Left colon (tissue), 2 donors: Measurements from ENCODE around the gene PXYLP1. TPM values are rescaled to one million over a fixed set of nuclear protein-coding genes. Genes with fewer than 3 reads are reported as not detected.

Source experiments
- ATAC-seq: fragments of 200-7000 bp; cut with Tn5 transposase; one replicate; pipeline ENCODE4 v1.9.1; 2020; ENCODE audit warnings: mild to moderate bottlenecking, moderate library complexity
- DNase-seq, 2 donors: peaks; one replicate each; pipeline ENCODE4 v3.0.0-alpha.2; 2020
- intact Hi-C, 2 donors: fragments of 100-400 bp; cut with DNase I in 1 of 2; cut with micrococcal nuclease in 1 of 2; formaldehyde crosslinking; loops; one replicate each; pipeline versions ENCODE4 v1.11.2 to v1.14.0; 2022; cut with DNase I, micrococcal nuclease
- total RNA-seq, 2 donors: library from RNA; stranded (reverse); fragmentation: NEBNext Ultra II Directional; extraction: Animal tissue kit (Norgen Biotek cat#: 25700); gene quantifications; one replicate each; pipeline ENCODE4 v1.2.1, GENCODE V29; 2021
- donor health status: DM: no; HTN: no; CAD: no.
- donor health status: DM: yes; HTN: yes; CAD: no.

PXYLP1 gene
- total RNA-seq, 2 donors from 2014 or later = 8.2 to 11.3 TPM

DNA sequence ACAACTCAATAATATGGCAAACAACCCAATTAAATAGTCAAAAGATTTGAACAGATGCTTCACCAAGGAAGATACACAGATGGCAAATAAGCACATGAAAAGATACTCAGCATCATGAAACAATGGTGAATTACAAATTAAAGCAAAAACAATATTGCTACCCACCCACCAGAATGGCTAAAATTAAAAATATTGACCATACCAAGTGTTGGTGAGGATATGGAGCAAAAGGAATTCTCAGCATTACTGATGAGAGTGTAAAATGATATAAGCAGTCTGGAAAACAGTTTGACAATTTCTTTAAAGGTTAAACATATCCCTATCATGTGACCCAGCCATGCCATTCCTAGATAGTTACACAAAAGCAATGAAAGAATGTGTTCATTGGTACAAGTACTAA, 5.7 kb upstream of the PXYLP1 start:
- intact Hi-C loops = no loop called here
- DNase-seq = no peak
- ATAC-seq = no peak

DNA sequence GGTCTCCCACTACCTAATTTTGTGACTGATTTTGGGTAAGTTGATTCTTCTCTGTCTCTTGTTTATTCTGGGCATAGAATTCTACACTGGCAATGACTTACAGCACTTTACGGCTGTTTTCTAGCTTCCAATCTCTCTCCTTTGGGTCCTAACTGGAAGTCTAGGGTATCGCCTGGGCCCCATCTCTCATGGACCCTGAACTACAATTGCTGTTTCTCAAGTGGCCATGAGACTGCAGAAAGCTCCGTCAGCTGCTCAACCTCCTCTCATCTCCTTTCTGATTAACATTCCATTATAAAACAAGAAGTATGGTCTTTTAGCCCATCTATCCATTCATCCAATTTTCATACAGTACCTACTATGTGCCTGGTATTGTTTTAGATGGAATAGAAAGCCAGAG, 4.4 kb upstream of the PXYLP1 start:
- intact Hi-C loops = no loop called here
- DNase-seq (no peak), ATAC-seq (no peak)

- ATAC-seq (no peak), DNase-seq (no peak)
- intact Hi-C loops = no loop called here
Measured at GRCh38 chr3:141227752-141228151, 3.9 kb upstream of the PXYLP1 start.

- DNase-seq (no peak), ATAC-seq (no peak)
- intact Hi-C loops = no loop called here
Measured at GRCh38 chr3:141228395-141228794, 3.2 kb upstream of the PXYLP1 start.

DNA sequence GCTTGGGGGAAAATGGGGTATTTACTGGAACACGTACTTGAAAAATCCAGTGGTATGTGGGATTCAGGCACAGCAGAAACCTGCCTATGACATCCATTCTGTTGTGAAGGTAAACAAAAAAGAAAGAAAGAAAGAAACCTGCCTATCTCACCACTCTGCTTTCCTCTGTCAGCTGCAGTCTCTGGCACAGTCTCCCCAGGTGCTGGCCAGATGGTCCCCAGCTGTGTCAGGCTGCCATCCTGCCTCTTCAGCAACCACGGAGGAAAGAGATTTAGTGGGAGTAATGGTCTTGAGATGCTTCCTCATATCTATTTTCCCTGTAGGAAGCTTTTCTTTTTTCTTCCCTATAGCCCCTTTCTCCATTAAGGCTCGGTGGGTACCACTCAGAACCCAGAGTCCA, 2.5 kb upstream of the PXYLP1 start:
- DNase-seq = no peak
- intact Hi-C loops = no loop called here
- no peak for ATAC-seq

DNA sequence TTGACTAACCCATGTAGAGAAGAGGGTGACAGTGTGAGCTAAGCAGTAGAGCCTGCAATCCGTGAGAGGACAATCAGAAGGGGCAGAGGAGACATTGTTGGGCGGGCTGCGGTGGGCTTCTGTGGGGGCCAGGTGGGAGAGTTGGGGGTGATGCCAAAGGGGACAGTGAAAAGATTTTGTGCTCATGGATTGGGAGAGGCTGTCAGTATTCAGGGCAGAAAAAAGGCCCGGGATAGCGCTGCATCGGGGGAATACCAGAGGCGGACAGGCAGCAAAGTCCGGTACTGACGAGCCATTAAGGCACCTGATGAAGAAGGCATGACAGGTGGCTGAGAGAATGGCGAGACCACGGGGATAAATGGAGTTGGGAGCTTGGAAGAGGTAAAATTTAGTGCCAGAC, 1.3 kb upstream of the PXYLP1 start:
- DNase-seq (no peak), ATAC-seq (no peak)
- intact Hi-C loops = no loop called here

GRCh38 chr3:141231952-141232823, 563 bp downstream of the PXYLP1 start:
- ATAC-seq = peak; percentile 49
- peak; percentile 40 to 65 for DNase-seq
- intact Hi-C loops = no loop called here

GRCh38 chr3:141233457-141234161, 2.0 kb downstream of the PXYLP1 start:
- intact Hi-C loops = no loop called here
- no peak for DNase-seq
- ATAC-seq = no peak

- no peak for DNase-seq
- ATAC-seq = no peak
- intact Hi-C loops = no loop called here
Measured at GRCh38 chr3:141234283-141234682, 2.7 kb downstream of the PXYLP1 start.

DNA sequence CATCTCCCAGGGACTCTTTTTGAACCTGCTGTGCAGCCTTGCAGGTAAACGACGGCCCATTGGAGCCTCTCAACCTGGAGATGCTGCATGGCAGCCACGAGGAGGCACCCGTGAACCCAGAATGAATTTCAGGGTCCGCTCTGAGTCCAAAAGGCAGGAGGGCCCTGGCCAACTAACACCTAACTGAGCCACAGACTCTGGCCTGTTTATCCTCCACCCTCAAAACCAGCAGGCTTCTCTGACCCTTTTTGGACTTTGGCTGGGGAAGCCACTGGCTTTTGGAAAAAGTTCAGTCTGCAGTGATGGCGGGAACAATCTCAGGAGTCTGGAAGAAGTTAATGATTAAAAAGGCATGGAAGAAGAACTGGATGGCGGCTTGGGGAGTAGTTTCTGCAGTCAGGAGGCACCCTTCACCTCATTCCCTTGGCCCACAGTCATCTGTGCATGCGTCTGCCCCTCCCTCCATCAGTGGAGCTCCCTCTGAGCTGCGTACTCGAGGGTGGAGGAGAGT, 4.1 kb downstream of the PXYLP1 start:
- intact Hi-C loops = no loop called here
- peak in 1 of 2 donors; percentile 44 for DNase-seq
- peak; percentile 37 for ATAC-seq

GRCh38 chr3:141236361-141236760, 4.7 kb downstream of the PXYLP1 start:
- intact Hi-C loops = no loop called here
- ATAC-seq = no peak
- DNase-seq = no peak

DNA sequence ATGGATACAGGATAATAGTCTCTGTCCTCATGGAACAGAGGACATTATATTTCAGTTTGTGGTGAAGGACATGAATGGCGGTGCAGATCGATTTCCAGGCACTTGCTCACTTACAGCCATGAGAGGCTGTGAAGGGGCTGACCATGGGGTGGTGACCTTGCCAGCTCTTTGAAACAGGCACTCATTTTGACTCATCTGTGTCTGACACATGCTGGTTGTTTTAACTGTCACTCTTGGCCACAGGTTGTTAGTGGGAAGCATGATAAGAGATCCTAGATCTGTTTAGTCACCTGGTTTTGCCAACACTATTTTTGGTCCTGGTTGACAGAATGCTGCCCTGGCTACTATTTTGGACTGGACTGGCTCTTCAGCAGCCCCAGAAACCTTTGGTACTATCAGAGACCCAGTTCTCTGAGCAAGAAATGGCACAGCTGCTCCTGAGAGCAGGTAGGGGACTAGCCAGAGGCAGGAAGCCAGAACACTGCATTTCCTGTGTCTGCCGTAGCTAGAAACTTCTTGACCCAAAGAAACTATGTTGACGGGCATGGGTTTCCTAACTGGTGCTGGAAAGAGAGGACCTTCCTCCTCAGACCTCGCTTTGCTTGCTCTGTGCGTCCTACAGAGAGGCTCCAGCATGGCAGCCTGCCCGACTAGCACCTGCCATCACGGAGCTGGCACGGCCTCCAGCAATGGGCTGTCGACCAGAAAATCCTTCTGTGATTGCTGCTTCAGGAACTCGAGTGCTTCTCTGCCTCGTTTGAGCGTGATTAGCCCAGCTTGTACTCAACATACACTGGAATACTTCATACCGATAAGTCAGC, 6.3 kb downstream of the PXYLP1 start:
- intact Hi-C loops = no loop called here
- no peak for ATAC-seq
- no peak for DNase-seq

DNA sequence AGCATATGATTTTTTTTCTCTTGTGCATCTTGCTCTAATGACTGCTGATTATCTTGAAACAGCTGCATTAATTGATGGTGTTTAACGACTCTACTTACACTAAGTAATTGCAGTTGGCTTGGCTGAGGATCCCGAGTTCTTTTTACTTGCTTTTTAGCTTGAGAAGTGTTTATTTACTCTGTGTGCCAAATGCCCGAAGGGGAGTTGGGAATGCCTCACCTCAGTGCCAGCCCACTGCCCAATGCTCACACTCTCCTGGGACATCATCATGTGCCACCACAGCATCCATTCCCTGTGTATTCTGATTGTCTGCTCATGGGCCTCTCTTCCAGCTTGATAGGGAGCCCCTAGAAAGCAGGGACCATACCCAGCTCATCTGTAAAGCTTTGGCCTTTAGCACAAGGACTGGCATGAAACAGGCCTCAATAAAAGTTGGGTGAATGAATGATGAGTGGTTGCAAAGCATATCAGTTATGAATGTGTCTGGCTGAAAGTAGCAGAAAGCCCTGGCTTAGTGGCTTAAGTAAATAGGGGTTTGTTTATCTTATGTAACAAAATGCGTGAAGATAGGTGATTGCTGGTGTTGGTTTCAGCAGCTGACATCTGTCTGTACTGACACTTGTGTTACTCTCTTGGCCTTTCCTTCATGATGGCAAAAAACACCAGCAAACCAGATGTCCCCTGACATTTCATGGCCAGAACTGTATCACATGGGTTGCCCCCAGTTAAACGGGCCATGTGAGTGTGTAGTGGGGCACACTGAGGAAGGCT, 8.1 kb downstream of the PXYLP1 start:
- ATAC-seq (no peak), DNase-seq (no peak)
- intact Hi-C loops = no loop called here

- intact Hi-C loops = no loop called here
- ATAC-seq (no peak), DNase-seq (no peak)
Measured at GRCh38 chr3:141240286-141240685, 8.7 kb downstream of the PXYLP1 start.

DNA sequence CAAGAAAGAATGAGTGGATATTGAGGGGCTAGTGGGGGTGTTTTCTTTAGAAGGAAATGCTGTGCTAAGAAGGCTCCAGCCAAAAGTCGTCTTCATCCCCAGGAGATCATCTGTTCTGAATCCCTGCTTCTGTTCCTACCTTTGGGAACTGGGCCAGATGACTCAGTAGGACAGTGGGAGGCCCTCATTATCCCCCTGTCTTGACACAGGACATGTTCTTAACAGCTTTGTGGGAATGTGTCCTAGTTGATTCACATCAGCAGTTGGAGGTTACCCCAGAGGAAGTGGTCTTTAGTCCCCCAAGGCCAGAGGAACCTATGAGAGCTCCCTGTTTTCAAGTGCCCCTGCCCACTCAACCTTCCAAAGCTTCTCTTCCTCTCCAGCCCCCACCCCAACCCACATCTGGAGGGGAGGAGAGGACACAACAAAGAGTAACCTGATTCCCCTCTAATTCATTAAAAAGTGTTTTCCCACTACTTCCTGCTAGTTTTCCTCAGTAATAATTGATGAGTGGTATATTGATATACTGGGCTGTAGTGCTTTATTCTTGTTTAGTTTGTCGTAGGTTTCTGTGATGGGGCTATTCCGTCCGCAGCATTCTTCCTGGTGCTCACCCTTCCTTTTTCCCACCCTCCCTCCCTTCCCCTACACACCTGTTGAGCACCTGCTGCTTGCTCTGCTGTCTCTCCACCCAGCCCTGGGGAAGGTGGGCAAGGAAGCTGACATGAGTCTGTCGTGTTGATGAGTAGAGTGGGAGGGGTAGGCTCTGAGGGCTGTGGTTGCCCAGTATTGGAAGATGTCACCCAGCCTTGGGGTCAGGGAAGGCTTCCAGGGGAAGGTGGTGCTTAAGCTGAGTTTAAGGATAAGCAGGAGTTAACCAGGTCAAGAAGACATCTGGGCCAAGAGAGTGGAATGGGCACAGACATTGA, 9.3 kb downstream of the PXYLP1 start:
- no peak for ATAC-seq

GRCh38 chr3:141241616-141242376, 10.2 kb downstream of the PXYLP1 start:
- no peak for DNase-seq
- ATAC-seq = no peak
- intact Hi-C loops = no loop called here

More for the DNA sequence above, 9.3 kb downstream of the PXYLP1 start:
- DNase-seq = no peak
- intact Hi-C loops = no loop called here
